ENCODE results near the gene NDUFB11. TPM values are rescaled to one million over a fixed set of nuclear protein-coding genes. Genes with fewer than 3 reads are reported as not detected.

The NDUFB11 gene
- total RNA-seq, 1 experiment from 2014 or later = 205 TPM

DNA sequence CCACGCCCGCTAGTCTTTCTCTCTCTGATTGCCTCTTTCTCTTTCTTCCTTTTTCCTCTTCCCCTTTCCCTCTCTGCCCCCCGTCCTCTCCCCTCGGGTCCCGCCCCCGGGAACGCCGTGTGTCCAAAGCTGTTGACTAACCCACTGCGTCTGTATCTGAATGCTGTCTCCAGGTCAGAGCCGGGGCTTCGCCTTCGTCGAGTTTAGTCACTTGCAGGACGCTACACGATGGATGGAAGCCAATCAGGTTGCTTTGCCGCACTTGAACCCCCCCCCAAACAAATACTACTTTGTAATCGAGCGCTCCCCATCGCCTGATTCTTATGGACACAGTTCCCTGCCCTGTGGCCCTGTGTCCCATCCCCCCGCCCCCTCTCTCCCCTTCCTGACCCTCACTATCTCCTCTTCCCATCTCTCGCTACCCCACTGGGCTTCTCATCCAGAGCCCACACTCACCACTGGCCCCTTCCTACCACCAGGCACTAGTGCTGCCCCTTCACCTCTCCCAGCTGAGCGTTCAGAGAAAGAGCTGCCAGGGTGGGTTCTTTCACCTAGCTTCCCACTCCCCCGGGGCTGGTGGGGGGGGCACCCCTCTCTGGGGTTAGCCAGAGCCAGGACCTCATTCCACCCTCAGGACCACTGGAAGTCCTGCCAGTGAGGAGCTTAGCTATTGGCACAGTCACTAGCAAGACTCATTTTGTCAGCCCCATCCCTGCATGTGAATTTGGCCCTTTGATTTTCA is 30.5 kb upstream of the NDUFB11 start:
- no peak for DNase-seq (ENCODE audit: low read depth)

DNA sequence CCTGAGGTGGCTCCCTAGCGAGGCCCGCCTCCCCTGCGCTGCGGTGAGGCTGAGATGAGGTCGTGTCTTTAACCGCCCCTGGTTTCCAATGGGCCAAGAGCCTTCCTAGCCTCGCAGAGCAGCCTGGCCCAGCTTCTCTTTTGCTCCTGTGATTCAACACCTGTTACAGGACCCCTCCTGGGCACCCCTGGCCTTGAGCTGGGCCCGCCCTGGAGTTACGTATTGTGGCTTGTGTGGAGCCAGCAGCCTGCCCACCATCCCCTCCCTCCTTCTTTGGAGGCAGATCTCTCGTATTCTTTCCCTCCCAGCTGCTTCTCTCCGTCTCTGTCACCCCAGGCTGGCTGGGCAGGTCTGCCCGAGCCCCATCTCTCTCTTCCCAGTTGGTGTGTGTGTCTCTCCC is 29.9 kb upstream of the NDUFB11 start:
- DNase-seq (ENCODE audit: low read depth) = no peak

DNA sequence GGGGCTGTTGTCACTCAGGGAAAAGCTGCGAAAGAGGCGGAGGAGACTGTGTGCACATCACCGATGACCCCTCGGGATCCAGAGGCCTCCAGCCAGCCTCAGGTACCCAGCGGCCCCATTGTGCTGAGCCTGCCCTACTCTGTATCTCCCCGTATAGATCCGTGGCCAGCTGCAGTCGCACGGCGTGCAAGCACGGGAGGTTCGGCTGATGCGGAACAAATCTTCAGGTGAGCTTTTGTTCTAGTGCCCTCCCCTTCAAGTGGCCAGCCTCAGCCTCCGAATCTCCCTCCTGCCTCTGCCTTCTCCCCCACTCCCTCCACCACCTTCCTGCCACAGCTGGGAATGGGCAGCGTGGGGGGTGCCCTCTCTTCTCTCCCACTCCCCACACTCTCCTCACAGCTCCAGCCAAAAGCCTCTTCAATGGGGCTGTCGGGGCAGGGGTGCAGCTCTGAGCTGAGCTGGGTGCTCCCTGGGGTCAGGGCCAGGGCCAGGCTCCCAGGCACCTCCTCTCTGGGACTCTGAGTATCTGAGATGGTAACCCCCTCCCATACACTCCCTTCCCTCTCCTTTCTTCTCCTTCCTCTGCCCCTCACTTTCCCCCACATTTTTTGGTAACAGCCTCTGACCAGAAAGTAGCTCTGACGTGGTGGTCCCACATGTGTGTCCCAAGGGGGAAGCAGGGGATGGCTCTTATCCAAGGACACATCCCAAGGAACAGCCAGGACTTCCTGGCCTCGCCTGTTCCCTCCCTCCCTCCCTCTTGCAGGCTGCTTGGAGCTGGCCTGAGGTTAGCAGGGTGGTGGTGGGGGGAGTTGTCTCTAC is 28.7 kb upstream of the NDUFB11 start:
- no peak for DNase-seq (ENCODE audit: low read depth)

DNA sequence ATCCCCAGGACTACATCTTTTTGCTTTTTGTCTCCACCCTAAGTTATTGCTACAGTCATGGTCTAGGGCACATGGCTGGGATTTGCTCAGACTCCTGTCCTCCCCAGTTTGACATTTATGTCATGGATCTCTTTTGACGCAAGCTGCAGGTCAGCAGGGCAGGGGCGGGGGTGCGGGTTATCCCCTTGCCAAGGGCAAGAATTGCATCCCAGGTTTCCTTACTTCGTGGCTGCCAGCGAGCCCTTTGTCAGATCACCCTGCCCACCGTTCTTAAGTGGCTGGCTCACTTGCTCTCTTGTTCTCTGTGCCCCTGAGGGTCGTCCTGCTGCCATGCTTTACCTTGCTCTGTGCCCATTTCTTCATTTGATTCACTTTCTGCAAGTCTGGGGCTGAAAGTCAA is 28.0 kb upstream of the NDUFB11 start:
- DNase-seq (ENCODE audit: low read depth) = no peak

DNA sequence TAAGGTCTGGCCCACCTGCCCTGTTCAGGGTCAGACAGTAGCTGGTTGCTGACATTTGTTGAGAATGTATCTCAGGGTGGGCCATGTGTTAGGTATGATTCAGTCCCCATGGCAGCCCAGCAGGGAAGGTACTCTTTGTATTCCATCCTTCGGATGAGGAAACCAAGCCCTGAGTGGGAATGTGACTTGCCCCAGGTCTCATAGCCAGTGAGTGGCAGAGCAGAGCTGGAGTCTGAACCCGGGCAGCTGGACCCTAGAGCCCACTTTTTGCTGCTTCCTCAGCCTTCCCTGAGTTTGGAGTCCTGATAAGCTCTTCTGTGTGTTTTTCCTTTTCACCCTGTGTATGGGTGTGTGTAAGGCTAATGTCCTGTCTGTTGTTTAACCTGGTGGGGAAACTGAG is 27.5 kb upstream of the NDUFB11 start:
- DNase-seq (ENCODE audit: low read depth) = no peak

DNA sequence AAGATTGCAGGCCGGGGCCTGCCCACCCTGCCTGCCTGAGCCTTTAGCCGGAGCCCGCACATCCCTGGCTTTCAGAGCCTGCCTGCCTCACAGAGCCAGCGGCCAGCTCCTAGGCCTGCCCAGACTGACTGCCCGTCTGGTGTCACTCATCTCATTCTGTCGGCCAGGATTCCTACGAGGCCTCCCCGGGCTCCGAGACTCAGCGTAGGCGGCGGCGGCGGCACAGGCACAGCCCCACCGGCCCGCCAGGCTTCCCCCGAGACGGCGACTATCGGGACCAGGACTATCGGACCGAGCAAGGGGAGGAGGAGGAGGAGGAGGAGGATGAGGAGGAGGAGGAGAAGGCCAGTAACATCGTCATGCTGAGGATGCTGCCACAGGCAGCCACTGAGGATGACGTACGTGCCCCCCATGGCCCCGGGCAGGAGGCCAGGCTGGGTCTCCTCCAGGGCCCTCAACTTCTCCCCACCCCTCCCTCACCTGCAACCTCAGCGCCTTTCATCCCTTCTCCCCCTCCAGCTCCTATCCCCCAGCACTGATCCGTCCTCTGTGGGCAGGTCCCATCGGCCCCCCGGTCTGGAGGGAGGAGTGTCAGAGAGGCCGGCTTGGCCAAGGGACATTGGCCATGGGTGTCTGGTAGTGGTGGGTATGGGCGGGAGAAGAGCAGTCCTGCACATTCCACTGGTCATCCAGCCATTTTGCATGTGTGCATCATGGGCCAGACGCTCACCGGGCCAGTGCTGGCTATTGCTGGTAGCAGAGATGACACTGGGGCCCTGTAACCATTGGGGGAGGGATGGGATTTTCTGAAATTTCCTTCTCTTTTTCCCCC is 26.6 kb upstream of the NDUFB11 start:
- DNase-seq (ENCODE audit: low read depth) = no peak

DNA sequence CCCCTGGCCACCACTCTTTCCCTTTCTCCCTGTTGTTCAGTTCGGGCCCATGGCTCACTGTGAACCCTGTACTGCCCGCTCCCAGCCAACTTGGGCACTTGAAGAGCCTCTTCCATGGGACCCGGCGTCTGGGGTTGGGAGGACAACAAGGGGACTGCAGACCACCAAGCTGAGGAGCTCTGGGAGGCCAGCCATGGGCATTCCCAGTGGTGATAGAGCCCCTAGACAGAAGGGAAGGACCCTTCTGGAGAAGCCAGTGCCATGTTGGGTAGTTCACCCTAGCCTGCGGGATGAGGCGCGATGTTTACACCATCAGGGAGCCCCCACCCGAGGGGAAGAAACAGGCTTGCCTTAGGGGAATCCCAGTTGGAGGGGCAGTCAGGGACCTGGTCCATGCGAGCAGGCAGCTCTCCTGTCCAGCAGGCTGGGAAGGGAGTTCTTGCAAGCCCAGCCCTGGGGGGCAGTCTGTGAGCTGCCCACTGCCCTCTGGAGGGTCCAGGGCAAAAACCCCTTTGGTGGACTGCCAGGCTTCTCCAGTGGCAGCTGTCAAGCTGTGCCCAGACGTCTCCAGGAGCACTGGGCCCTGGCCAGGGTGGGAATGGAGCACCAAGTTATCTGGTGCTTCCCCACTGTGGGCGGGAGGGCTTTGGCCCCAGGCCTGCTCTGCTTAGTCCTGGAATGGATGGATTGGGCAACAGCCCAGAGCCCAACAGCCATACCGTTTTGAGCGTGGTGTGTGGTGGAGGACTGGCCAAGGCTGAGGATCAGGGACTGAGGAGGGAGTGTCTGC is 25.4 kb upstream of the NDUFB11 start:
- DNase-seq (ENCODE audit: low read depth) = no peak

DNA sequence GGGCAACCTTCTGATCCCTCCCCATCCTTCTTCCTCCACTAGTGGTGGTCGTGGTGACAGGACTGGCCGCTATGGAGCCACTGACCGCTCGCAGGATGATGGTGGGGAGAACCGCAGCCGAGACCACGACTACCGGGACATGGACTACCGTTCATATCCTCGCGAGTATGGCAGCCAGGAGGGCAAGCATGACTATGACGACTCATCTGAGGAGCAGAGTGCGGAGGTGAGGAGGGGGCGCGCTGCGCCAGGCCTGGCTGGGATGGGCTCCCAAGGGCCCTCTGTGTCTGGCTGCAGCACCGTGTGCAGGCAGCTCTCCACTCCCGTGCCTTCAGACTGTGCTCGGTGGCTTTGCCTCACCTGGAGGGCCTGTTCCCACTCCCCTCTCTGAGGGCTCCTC is 24.8 kb upstream of the NDUFB11 start:
- no peak for DNase-seq (ENCODE audit: low read depth)

DNA sequence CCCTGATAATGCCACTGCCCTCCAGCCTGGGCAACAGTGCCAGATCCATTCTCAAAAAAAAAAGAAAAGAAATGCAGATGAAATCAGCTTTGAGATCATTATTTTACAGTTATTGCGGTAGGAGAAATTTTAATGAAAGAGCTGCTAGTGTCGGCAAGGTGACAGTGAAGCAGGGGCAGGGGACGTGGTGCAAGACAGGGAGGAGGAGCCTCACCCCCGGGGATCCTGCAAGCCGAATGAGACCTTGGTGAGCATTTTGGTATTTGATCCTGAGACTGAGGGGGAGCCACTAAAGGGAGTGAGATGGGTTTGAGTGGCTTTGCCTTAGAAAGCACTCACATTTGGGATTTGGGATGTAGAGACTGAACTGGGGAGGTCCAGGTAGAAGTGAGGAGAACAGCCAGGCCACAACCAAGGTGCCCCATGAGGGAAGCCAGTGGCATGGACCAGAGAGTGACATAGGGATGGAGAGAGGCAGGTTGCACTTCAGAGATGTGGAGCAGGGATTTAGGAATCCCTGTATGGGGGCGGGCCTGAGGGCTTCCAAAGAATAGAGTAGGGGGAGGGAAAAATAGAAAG is 24.1 kb upstream of the NDUFB11 start:
- no peak for DNase-seq (ENCODE audit: low read depth)

DNA sequence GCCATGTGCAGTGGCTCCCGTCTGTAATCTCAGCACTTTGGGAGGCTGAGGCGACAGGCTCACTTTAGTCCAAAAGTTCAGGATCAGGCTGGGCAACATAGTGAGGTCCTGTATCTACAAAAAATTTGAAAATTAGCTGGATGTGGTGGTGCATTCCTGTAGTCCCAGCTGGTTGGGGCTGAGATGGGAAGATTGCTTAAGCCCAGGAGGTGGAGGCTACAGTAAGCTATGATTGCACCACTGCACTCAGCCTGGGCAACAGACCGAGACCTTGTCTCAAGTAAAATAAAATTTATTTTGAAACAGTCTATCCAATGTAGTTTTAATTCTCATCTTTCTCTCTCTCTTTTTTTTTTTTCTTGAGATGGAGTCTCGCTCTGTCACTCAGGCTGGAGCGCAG is 21.6 kb upstream of the NDUFB11 start:
- DNase-seq (ENCODE audit: low read depth) = no peak

DNA sequence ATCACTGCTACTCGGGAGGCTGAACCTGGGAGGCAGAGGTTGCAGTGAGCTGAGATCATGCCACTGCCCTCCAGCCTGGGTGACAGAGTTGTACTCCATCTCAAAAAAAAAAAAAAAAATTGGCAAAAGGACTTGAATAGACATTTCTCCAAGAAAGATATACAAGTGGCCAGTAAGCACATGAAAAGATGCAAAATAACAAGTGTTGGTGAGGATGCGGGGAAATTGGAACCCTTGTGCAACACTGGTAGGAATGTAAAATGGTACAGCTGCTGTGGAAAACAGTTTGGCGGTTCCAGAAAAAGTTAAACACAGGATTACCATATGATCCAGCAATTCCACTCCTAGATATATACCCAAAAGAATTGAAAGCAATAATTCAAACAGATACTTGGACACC is 19.9 kb upstream of the NDUFB11 start:
- DNase-seq (ENCODE audit: low read depth) = no peak

DNA sequence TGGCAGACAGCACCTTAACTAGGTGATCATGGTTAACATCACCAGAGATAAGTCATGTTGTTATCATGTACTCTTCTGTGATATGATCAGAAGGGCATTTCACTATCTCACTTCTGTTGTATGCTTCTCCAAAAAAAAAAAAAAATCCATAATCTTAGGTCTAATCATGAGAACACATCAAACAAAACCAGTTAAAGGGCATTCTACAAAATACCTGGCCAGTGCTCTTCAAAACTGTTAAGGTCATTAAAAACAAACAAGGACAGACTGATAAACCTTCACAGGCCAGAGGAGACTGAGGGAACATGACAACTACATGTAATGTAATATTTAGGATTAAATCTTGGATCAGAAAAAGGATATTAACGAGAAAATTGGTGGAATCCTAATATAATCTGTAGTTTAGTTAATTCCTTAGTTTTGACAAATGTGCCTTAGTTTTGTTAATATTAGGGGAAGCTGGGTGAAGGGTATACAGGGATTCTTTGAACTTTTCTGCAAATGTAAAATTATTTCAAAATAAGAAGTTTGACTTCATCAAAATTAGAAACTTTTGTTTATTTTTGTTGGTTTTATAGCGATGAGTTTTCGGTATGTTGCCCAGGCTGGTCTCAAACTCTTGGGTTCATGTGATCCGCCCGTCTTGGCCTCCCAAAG is 18.6 kb upstream of the NDUFB11 start:
- DNase-seq (ENCODE audit: low read depth) = no peak

DNA sequence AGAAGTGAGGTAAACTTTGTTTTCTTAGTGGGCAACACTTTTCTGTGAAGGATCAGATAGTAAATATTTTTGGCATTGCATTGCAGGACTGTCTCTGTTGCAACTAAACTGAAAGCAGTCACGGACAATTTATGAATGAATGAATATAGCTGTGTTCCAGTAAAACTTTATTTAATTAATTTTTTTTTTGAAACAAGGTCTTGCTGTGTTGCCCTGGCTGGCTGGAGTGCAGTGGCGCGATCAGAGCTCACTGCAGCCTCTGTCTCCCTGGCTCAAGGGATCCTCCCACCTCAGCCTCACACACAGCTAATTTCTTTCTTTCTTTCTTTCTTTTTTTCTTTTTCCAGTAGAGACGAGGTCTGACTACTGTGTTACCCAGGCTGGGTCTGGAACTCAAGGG is 16.3 kb upstream of the NDUFB11 start:
- DNase-seq (ENCODE audit: low read depth) = no peak

DNA sequence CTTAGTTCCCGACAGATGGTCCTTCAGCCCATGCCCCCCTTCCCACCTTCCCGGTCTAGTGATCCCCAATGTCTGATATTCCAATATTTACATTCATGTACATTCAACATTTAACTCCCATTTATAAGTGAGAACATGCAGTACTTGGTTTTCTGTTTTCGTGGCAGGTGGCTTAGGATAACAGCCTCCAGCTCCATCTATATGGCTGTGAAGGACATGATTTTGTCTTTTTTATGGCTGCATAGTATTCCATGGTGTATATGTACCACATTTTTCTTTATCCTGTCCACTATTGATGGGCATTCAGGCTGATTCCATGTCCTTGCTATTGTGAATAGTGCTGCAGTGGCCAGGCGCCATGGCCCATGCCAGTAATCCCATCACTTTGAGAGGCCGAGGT is 14.3 kb upstream of the NDUFB11 start:
- DNase-seq (ENCODE audit: low read depth) = no peak

DNA sequence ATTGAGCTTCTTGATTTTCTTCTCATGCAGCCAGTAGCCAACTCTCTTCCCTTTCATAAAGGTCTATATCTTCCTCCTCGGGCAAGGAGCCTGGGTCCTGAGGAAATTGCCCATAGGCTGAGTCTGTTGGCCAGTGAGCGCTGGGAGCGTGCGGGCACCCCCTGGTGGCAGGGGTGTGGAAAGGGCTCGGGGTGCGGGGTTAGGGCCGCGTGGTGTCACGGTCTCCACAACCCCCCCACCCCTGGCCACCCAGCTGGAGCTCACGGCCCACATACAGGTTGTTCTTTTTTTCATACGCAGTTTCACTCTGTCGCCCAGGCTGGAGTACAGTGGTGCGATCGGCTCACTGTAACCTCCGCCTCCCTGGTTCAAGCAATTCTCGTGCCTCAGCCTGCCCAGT is 13.6 kb upstream of the NDUFB11 start:
- DNase-seq (ENCODE audit: low read depth) = no peak

DNA sequence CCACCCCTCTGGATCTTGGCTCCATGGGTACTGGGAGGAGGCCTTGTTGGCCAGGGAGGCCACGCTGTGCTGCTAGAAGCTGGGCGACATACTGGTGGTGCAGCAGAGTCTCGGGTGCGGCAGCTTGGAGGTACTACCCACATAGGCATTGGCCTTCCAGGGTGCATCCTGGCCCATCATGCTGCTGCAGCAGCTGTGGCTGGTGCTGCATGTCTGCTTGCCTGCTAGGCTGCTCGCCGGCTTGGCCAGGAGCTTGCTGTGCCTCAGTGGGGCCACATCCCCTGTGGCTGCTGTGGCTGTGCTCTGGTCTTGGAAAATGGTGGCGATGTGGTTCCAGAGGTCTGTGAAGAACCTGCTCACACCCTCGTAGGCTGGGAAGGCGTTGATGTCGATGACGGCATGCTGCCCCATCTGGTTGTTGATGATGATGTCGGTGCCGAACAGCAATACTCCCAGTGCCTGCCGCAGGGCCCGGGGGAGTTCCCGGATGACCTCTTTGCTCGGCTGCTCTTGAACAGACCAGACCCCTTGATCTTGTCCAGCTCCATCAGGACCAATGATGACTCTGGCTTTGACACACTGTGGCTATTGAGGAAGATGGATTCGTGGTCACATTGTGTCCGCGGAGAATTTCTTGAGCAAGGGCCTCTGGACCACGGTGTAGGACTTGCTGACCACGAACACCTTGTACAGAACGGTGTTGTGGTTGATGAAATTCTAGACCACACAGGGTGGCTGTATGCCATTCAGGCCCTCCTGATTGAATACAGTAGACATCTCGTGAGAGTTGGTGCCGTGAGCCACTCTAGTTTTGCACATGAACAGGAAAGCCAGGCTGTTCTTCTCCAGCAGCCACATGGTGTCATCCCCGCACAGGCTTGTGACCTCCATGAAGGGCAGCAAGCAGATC is 12.4 kb upstream of the NDUFB11 start:
- DNase-seq (ENCODE audit: low read depth) = peak; percentile 26

DNA sequence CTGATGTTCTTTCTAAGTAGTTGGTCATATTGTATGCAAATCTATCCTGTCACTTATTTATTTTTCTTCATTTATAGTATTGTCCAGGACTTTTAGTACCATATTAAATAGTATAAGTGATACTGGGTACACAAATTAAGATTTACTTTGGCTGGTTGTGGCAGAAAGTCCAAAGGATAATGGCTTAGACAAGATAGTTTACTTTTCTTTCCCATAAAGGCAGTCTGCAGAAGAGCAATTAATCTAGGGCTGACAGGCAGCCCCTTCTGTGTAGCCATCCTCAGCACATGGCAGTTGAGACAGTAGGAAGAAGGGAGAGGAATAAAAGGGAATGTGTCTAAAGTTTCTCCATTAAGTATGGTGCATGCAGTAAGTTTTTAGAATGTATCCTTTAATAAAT is 6.9 kb upstream of the NDUFB11 start:
- no peak for DNase-seq (ENCODE audit: low read depth)

DNA sequence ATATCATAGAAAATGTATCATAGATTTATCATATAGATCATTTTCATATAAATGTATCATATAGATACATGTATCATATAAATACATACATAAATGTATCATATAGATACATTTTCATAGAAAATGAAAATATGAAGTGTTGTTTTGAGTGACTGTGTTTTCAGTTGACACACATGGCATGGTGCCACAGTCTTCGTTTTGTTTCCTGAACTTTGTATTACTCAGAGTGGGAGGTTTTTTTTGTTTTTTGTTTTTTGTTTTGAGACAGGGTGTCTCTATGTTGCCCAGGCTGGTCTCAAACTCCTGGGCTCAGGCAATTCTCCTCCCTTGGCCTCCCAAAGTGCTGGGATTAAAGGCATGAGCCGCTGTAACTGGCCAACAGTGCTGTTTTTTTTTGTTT is 4.4 kb upstream of the NDUFB11 start:
- DNase-seq (ENCODE audit: low read depth) = peak; percentile 42

DNA sequence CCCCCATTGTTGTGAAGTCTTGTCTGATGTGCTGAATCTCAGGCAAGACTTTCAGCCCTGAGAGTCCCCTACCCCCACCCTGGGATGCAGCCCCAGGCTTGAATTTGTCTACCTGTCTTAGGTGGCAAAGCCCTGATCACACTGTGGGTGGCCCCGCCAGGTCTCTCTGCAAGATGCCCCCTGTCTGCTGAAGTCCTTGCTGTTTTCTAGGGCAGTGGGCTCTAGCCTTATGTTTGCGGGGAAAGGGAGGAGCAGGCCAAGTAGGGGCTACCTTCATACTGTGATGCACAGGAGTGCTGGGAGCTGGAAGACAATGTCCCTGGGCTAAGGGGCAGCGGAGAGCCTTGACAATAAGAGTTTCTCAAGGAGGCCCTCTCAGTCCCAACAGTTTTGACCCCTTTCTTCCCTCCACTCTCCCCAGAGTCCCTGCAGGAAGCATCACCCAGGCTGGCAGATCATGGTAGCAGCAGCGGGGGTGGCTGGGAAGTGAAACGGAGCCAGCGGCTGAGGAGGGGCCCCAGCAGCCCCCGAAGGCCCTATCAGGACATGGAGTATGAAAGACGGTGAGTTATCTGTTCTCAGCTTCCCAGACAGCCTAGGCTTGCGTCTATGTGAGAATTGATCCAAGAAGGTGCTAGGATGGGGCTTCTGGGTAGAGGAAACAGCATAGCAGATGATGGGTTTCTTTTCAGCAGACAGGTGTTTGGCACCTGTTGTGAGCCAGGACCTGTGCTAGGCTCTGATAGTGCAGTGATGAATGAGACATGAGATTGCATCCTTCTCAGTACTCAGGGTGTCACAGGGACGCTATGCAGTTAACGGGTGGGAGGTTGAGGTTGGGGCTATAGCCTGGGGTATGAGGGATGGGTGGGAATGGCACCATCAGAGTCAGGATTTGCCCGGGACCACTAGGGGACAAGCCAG is 2.7 kb upstream of the NDUFB11 start:
- no peak for DNase-seq (ENCODE audit: low read depth)

Data from M059J (cell line).